Suprapubic skin (tissue), 4 donors: ENCODE data around the gene HACD1. TPM values are rescaled to one million over a fixed set of nuclear protein-coding genes. Genes with fewer than 3 reads are reported as not detected.

Experiments used
- DNase-seq, 2 donors: peaks; one replicate each; pipeline ENCODE4 v3.0.0-alpha.2; 2019; ENCODE audit warnings: low spot score in 2 of 2
- H3K27ac ChIP-seq: fragments of 200-600 bp; sonication (generic); one replicate; pipeline ENCODE4 v1.5.1; 2019
- H3K27me3 ChIP-seq: fragments of 200-600 bp; sonication (generic); one replicate; pipeline ENCODE4 v1.5.1; 2019
- H3K36me3 ChIP-seq: fragments of 200-600 bp; sonication (generic); one replicate; pipeline ENCODE4 v1.5.1; 2019
- H3K4me1 ChIP-seq: fragments of 200-600 bp; sonication (generic); one replicate; pipeline ENCODE4 v1.5.1; 2019
- H3K4me3 ChIP-seq: fragments of 200-600 bp; sonication (generic); one replicate; pipeline ENCODE4 v1.5.1; 2019; ENCODE audit warnings: mild to moderate bottlenecking
- H3K9me3 ChIP-seq: fragments of 200-600 bp; sonication (generic); one replicate; pipeline ENCODE4 v1.5.1; 2019
- CTCF ChIP-seq, 2 donors: fragments of 200-600 bp in 1 of 2; fragments of 450-650 bp in 1 of 2; sonication (generic) in 1 of 2; IDR thresholded peaks; one replicate each; pipeline ENCODE4 v1.5.1; 2016 to 2019; ENCODE audit warnings: antibody characterized with exemption in 2 of 2, mild to moderate bottlenecking in 1 of 2, moderate library complexity in 1 of 2
- EP300 ChIP-seq: sonication (generic); formaldehyde crosslinking; IDR thresholded peaks from one replicate; pipeline ENCODE4 v1.6.1; 2017; ENCODE audit warnings: antibody characterized with exemption
- POLR2A ChIP-seq, 2 donors: fragments of 450-650 bp; IDR thresholded peaks; one replicate each; pipeline ENCODE4 v1.6.1; 2017; ENCODE audit warnings: antibody characterized with exemption in 2 of 2, mild to moderate bottlenecking in 2 of 2, moderate library complexity in 2 of 2
- POLR2AphosphoS5 ChIP-seq, 3 donors: sonication (generic); formaldehyde crosslinking; IDR thresholded peaks; one replicate each; pipeline ENCODE4 v1.6.1; 2017; ENCODE audit warnings: antibody characterized with exemption in 3 of 3
- WGBS: methylation state at CpG from one replicate; pipeline ENCODE4 v1.1.5; 2018; 5-methylcytosine and 5-hydroxymethylcytosine counted together
- total RNA-seq, 4 donors: library from RNA; depleted of rRNA; stranded (reverse); fragments of >200 nt; gene quantifications; one replicate each; pipeline ENCODE4 v1.1.0, GENCODE V29; 2016

The HACD1 gene
- total RNA-seq = 10 to 100 TPM in 1 of 4 donors, 1 to 10 TPM in 2, under 1 TPM in 1; 0.53 to 11.5 (median 3.7) TPM

- H3K4me3 ChIP-seq = peak within 1 kb of the TSS; percentile 59
- 2% methylated on average over 14 of the region's 92 CpGs for WGBS
- H3K27me3 ChIP-seq = no peaks in the 10 kb centered on the region
- TF ChIP-seq POLR2AphosphoS5 (IDR thresholded peaks at IDR 0.05) (no peak), EP300 (no peak), CTCF (IDR thresholded peaks at IDR 0.05) (peak in 1 of 2 donors; percentile 19)
- peaks cover 12% of the 10 kb centered on the region for H3K4me1 ChIP-seq
- no peaks in the 10 kb centered on the region for H3K36me3 ChIP-seq
- DNase-seq = peak; percentile 75 to 80
- H3K9me3 ChIP-seq = no peaks in the 10 kb centered on the region
- H3K27ac ChIP-seq = peak within 1 kb of the TSS; percentile 17
Observed at GRCh38 chr10:17617031-17617911, at the start of gene HACD1. Gene HACD1 (minus strand): TSS chr10:17617374. CDS start chr10:17617339, 35 bp downstream.

- Histone ChIP-seq H3K27ac (peak overlapping the region; percentile 84), H3K4me1 (peaks cover 12% of the 10 kb centered on the region), H3K4me3 (no peak overlapping the region), H3K9me3 (no peaks in the 10 kb centered on the region), H3K27me3 (no peaks in the 10 kb centered on the region), H3K36me3 (no peaks in the 10 kb centered on the region)
- WGBS = 38% methylated on average over 4 of the region's 4 CpGs
- TF ChIP-seq POLR2AphosphoS5 (IDR thresholded peaks at IDR 0.05) (peak in 2 of 3 donors; percentile 11 to 61), EP300 (no peak)
- DNase-seq = no peak
Observed at GRCh38 chr10:17665747-17666146, 48.6 kb upstream of the HACD1 start.

GRCh38 chr10:17663450-17663849 lies 46.3 kb upstream of the HACD1 start:
- Histone ChIP-seq H3K4me1 (peaks cover 7% of the 10 kb centered on the region), H3K36me3 (no peaks in the 10 kb centered on the region), H3K4me3 (no peak overlapping the region), H3K27me3 (no peaks in the 10 kb centered on the region), H3K9me3 (no peaks in the 10 kb centered on the region), H3K27ac (no peak overlapping the region)
- TF ChIP-seq POLR2A (IDR thresholded peaks at IDR 0.05) (no peak), POLR2AphosphoS5 (IDR thresholded peaks at IDR 0.05) (no peak), EP300 (no peak), CTCF (IDR thresholded peaks at IDR 0.05) (no peak)
- WGBS = 85% methylated on average over 1 of the region's 1 CpG
- DNase-seq = no peak

GRCh38 chr10:17662193-17663138 lies 45.3 kb upstream of the HACD1 start:
- WGBS = 66% methylated on average over 2 of the region's 2 CpGs
- peaks cover 6% of the 10 kb centered on the region for H3K4me1 ChIP-seq
- H3K27me3 ChIP-seq = no peaks in the 10 kb centered on the region
- no peak for TF ChIP-seq EP300
- no peak for TF ChIP-seq POLR2AphosphoS5 (IDR thresholded peaks at IDR 0.05)
- TF ChIP-seq POLR2A (IDR thresholded peaks at IDR 0.05) = no peak
- TF ChIP-seq CTCF (IDR thresholded peaks at IDR 0.05) = no peak
- H3K9me3 ChIP-seq = no peaks in the 10 kb centered on the region
- H3K27ac ChIP-seq = no peak overlapping the region
- DNase-seq = no peak
- no peaks in the 10 kb centered on the region for H3K36me3 ChIP-seq
- H3K4me3 ChIP-seq = no peak overlapping the region

- Histone ChIP-seq H3K4me3 (no peak overlapping the region), H3K9me3 (no peaks in the 10 kb centered on the region), H3K27ac (no peak overlapping the region), H3K36me3 (no peaks in the 10 kb centered on the region), H3K4me1 (peaks cover 7% of the 10 kb centered on the region), H3K27me3 (no peaks in the 10 kb centered on the region)
- no peak for DNase-seq
- TF ChIP-seq EP300 (no peak), POLR2A (IDR thresholded peaks at IDR 0.05) (no peak)
- WGBS = 93% methylated on average over 3 of the region's 3 CpGs
Observed at GRCh38 chr10:17661510-17661909, 44.3 kb upstream of the HACD1 start.

GRCh38 chr10:17660921-17661320 lies 43.7 kb upstream of the HACD1 start:
- H3K4me3 ChIP-seq = no peak overlapping the region
- H3K4me1 ChIP-seq = peaks cover 5% of the 10 kb centered on the region
- H3K27ac ChIP-seq = no peak overlapping the region
- no peaks in the 10 kb centered on the region for H3K27me3 ChIP-seq
- DNase-seq = no peak
- no peaks in the 10 kb centered on the region for H3K36me3 ChIP-seq
- no peaks in the 10 kb centered on the region for H3K9me3 ChIP-seq
- TF ChIP-seq EP300 = no peak
- no peak for TF ChIP-seq CTCF (IDR thresholded peaks at IDR 0.05)
- no peak for TF ChIP-seq POLR2A (IDR thresholded peaks at IDR 0.05)
- no peak for TF ChIP-seq POLR2AphosphoS5 (IDR thresholded peaks at IDR 0.05)
